GM23248 (cell line): ENCODE data around the gene ADGRV1.

ENCODE experiments used
- EZH2 ChIP-seq: fragments of 200-600 bp; sonication (generic); IDR thresholded peaks from 2 replicates; pipeline ENCODE4 v1.6.1; 2018; ENCODE audit warnings: antibody characterized with exemption, mild to moderate bottlenecking; ENCODE audit not compliant: insufficient read depth, poor library complexity, severe bottlenecking
- EZH2phosphoT487 ChIP-seq: fragments of 200-600 bp; sonication (generic); IDR thresholded peaks from 2 replicates; pipeline ENCODE4 v1.6.1; 2018; ENCODE audit warnings: antibody characterized with exemption, moderate library complexity, mild to moderate bottlenecking, low read depth; ENCODE audit not compliant: insufficient read depth

- TF ChIP-seq EZH2 (no peak), EZH2phosphoT487 (no peak)
These were observed 399.3 kb downstream of the ADGRV1 start for GRCh38 chr5:90957906-90958305.
